Stimulated activated CD8-positive, alpha-beta memory T cell treated with anti-CD3 and anti-CD28 coated beads, Interleukin-7, amount 100 ng/mL, for 1 hour (primary cell): ENCODE results near the gene TNF.
A peak's percentile ranks its signal among the peaks of the same experiment; 100 is the strongest.

Experiments
- DNase-seq, 2 donors: peaks; one replicate each; pipeline ENCODE4 v3.0.0-alpha.2; 2020; ENCODE audit warnings: low read depth in 2 of 2

TNF gene

GRCh38 chr6:31575335-31575901 lies at the start of gene TNF:
Gene TNF (plus strand): TSS chr6:31575565. CDS start chr6:31575742, 177 bp downstream.
- peak in 1 of 2 donors; percentile 64 for DNase-seq

- DNase-seq, result no peak
Observed at GRCh38 chr6:31525932-31526591, 49.3 kb upstream of the TNF start.

DNA sequence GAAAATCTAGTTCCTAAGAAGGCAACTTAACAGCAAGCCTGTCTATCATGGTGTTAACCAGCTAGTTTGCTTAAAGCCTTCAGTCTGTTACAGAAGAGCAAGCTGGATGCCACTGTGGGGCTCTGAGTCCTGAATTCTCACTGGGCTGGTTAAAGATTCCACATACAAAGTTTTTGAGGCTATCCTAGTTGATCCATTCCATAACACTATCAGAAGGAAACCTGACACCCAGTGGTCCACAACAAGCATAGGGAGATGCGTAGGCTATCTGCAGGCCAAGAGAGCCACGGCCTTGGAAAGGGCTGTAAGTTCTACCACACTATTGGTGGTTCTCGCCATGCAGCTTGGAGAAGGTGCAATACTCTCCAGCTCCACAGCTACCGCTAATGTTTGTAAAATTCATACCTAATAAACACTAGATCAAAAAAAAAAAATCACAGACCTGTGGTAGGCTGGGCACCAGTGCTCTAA lies 47.0 kb upstream of the TNF start:
- DNase-seq, result no peak

DNA sequence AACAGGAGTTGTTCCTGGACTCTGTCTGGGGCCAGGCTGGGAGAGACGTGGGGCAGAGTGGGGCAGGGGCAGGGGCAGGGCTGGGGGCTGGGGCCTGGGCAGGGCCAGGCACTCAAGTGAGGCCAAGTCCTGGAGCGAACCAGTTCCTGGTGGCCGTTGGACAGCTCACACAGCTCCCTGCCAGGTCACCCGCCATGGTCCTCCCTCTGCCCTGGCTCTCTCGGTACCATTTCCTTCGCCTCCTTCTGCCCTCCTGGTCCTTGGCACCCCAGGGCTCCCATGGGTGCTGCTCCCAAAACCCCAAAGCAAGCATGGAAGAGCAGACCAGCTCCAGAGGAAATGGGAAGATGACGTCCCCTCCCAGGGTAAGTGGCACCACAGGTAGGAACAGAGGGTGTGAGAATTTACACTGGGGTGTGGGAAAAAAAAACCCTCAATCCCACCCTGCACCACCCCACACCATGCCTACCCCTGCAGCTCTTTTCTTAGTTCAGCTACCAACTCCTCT lies 46.5 kb upstream of the TNF start, which contains the start of gene MCCD1:
MCCD1 (plus strand) TSS at position 142 of the 508 bp plus-strand sequence; CDS start at position 195, 53 bp downstream.
- no peak for DNase-seq

DNA sequence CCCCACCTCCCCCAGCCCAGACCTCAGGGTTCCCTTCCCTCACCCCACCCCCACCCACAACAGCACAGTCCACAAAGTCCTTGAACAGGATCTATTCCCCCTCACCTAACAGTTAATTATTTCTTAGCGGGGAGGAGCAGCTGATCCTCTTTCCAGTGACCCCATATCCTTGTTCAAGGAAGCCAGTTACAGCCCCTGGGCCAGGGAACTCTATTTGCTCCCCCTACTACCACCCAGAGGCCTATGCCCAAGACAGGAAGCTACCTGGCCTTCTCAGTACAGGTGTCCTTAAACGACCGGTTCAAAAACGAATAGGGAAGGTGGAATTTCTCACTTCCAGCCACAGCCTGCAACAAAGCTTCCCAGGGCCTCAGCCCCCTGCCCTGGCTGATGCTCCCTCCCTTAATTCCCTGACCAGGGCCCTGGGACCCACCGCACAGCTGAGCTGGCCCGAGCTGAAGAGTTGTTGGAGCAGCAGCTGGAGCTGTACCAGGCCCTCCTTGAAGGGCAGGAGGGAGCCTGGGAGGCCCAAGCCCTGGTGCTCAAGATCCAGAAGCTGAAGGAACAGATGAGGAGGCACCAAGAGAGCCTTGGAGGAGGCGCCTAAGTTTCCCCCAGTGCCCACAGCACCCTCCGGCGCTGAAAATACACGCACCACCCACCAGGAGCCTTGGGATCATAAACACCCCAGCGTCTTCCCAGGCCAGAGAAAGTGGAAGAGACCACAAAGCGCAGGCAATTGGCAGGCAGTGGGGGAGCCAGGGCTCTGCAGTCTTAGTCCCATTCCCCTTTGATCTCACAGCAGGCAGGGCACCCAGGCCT lies 45.8 kb upstream of the TNF start:
- no peak for DNase-seq

- DNase-seq, result no peak
Observed at GRCh38 chr6:31530659-31531058, 44.7 kb upstream of the TNF start.

GRCh38 chr6:31531162-31531561 lies 44.2 kb upstream of the TNF start:
- DNase-seq, result no peak

DNA sequence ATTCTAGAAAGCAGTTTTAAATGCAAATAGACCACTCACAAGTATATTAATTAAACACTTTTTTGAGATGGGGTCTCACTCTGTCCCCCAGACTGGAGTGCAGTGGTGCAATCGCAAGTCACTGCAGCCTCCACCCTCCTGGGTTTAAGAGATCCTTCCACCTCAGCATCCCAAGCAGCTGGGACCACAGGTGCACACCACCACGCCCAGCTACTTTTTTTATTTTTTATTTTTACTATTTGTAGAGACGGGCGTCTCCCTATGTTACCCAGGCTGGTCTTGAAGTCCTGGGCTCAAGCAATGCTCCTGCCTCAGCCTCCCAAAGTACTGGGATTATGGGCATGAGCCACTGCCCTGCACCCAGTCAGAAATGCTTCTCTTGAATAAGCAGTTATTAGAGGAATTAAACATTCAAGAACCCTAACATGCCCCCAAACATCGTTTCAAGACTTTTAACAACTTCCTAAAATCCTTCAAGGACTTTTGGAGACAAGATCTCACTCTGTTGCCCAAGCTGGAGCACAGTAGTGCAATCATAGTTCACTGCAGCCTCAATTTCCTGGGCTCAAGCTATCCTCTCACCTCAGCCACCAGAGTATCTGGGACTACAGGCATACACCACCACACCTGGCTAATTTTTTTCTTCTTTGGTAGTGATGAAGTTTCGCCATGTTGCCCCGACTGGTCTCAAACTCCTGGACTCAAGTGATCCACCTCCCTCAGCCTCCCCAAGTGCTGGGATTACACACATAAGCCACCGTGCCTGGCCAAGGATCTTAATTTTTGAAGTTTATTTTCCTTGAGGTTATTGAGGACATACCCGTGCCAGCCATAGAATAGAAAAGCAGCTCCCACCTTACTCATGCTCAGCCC lies 43.4 kb upstream of the TNF start:
- no peak for DNase-seq

- DNase-seq, result no peak
Observed at GRCh38 chr6:31532644-31533454, 42.5 kb upstream of the TNF start.

GRCh38 chr6:31533455-31533841 lies 41.9 kb upstream of the TNF start:
- no peak for DNase-seq

GRCh38 chr6:31534011-31534410 lies 41.4 kb upstream of the TNF start:
- no peak for DNase-seq

DNA sequence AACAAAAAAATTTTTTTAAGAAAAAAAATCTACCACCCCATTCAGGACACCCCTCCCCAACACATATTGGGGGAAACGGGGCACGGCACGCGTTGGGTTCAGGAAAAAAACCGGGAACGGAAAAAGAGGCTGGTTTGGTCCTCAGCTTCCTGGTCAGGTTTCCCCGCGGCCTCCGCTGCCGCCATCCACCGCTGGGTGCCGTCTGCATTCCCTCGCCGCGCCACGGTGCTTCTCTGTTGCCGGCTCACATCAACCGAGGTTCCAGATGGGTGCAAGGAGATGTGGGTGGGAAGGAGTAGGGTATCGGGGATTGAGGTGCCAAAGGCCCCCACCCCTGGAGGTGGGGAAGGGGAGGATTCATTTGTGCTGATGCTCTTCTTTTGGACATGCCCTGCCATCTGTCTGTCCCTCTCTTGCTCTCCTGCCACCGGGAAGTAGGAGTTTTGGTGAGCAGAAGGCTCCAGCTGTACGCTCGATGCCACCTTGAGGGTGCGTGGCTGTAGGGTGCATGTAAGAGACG lies 40.8 kb upstream of the TNF start:
- no peak for DNase-seq

GRCh38 chr6:31535538-31536324 lies 39.6 kb upstream of the TNF start:
- DNase-seq, result no peak

DNA sequence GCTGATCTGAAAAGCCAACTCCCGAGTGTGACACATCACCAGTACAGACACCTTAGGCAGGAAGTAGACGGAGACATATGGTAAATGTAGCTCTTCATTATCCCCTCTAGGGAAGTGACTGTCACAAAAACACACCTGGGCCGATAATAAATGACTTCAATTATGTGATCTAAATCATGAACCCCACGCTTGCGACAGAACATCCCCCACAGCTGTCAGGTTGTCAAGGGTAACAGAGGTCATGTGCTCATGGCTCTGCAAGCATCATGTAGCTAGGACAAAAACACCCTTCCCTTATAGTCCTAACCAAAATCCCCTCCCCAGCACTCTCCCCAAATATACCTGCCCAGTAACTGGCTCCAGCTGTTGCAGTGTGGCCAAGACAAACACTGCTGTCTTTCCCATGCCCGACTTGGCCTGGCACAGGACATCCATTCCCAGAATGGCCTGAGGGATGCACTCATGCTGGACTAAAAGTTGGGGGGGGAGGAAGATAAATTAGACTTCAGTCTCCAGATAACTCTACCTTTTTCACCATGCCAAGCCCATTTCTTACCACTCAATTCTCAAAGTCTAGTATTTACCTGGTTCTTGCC lies 36.5 kb upstream of the TNF start:
- no peak for DNase-seq

GRCh38 chr6:31540640-31541039 lies 34.7 kb upstream of the TNF start:
- no peak for DNase-seq

- peak in 1 of 2 donors; percentile 43 for DNase-seq
Observed at GRCh38 chr6:31541059-31541657, 34.2 kb upstream of the TNF start.

GRCh38 chr6:31541658-31542521 lies 33.5 kb upstream of the TNF start, which contains the start of gene DDX39B:
Gene DDX39B (minus strand): TSS chr6:31542003. CDS start chr6:31540532, 1,471 bp downstream.
- DNase-seq, result peak; percentile 83 to 87

DNA sequence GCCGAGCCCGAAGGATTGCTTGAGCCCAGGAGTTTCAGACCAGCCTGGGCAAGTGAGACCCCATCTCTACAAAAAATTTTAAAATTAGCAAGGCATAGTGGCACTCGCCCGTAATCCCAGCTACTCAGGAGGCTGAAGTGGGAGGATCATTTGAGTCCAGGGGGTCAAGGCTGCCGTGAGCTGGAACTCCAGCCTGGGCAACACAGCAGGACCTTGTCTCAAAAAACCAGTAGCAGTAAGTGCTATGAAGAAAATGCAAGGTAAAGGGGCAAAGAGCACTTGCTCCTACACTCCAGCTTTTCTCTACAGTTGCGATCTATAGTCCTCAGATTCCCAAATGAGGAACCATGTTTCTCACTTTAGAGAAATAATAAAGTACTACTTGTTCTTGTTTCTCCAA lies 31.7 kb upstream of the TNF start:
- no peak for DNase-seq
